ENCODE data around the gene FAM120C.

Gene FAM120C

DNA sequence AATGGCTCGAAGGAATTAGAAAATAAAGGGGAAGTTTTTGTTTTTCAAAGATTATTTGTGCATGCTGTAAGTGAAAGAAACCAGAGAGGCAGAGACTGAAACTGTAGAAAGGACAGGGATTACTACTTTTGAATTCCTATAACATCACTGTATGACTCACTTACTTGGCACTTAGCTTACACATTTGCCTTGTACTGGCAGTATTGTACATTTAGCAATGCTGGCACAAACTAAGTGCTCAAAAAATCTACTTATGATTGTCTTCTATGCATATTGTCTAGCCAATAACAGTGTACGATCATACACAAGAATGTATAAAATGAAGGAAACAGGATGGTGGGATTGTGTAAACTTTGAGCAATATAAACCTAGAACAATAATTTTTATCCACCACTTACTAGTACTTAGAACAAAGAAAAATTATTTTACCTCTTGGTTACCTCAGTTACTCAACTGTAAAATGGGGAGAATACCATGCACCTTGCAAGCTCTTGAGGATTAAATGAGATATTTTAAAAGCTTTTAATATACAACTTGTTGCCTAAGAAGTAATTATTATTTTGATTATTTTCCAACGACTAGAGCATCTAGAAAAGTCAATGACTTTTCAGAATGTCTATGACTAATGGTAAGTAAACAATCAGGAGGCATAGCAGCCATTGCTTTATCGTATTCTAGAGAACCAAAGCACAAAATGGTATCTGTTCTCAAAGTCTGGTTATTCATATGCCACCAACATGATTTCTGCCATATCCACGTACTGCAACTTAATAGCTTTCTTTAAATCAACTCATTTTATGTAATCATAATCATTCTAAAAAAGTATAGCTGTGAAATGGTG is 4.7 kb downstream of the FAM120C start:
- TF ChIP-seq, protein P1, sequence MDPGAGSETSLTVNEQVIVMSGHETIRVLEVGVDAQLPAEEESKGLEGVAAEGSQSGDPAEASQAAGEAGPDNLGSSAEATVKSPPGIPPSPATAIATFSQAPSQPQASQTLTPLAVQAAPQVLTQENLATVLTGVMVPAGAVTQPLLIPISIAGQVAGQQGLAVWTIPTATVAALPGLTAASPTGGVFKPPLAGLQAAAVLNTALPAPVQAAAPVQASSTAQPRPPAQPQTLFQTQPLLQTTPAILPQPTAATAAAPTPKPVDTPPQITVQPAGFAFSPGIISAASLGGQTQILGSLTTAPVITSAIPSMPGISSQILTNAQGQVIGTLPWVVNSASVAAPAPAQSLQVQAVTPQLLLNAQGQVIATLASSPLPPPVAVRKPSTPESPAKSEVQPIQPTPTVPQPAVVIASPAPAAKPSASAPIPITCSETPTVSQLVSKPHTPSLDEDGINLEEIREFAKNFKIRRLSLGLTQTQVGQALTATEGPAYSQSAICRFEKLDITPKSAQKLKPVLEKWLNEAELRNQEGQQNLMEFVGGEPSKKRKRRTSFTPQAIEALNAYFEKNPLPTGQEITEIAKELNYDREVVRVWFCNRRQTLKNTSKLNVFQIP (CRISPR knock-in tag; IDR thresholded peaks at IDR 0.05; ENCODE audit: borderline replicate concordance, low read depth), result no peak
- TF ChIP-seq BACH2 (CRISPR knock-in tag; IDR thresholded peaks at IDR 0.05; ENCODE audit: borderline replicate concordance) (no peak), ZFP3 (CRISPR knock-in tag; IDR thresholded peaks at IDR 0.05) (no peak), ESRRG (CRISPR knock-in tag; IDR thresholded peaks at IDR 0.05) (no peak), GLIS3 (CRISPR knock-in tag; IDR thresholded peaks at IDR 0.05) (no peak), ZC3H10 (CRISPR knock-in tag; IDR thresholded peaks at IDR 0.05) (no peak), ZNF8 (CRISPR knock-in tag; IDR thresholded peaks at IDR 0.05) (no peak)
- peak; percentile 67 for ATAC-seq

DNA sequence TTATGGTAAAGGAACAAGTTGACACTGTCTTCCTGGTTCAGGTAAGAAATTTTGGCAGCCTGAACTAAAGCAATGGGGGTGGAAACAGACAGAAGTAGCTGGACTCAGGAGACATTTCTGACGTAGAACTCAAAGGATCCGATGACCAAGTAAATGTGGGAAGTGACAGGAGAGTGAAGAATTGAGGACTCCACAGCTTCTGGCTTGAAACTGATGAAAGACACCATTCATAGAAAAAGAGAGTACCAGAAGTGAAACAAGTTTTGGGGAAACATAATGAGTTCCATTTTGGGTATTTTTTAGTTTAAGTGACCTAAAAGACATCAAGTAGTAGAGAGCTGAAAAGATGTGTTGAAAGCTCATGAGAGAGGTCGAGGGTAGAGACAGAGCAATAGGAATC is 5.7 kb downstream of the FAM120C start:
- TF ChIP-seq ISL1 (CRISPR knock-in tag; IDR thresholded peaks at IDR 0.05) (no peak), ZNF8 (CRISPR knock-in tag; IDR thresholded peaks at IDR 0.05) (no peak), TOX (CRISPR knock-in tag; IDR thresholded peaks at IDR 0.05; ENCODE audit: borderline replicate concordance) (no peak), RARB (CRISPR knock-in tag; IDR thresholded peaks at IDR 0.05) (no peak), ZFP3 (CRISPR knock-in tag; IDR thresholded peaks at IDR 0.05) (no peak), ZNF70 (CRISPR knock-in tag; IDR thresholded peaks at IDR 0.05) (no peak), ARNTL (CRISPR knock-in tag; IDR thresholded peaks at IDR 0.05; ENCODE audit: borderline replicate concordance, low read depth) (no peak), ZNF565 (CRISPR knock-in tag; conservative IDR thresholded peaks at IDR 0.05; ENCODE audit: low read depth) (no peak), PPARA (CRISPR knock-in tag; IDR thresholded peaks at IDR 0.05; ENCODE audit: borderline replicate concordance) (no peak), CSDC2 (CRISPR knock-in tag; IDR thresholded peaks at IDR 0.05) (no peak), GLIS3 (CRISPR knock-in tag; IDR thresholded peaks at IDR 0.05) (no peak), SNAI2 (CRISPR knock-in tag; IDR thresholded peaks at IDR 0.05) (no peak), ZC3H10 (CRISPR knock-in tag; IDR thresholded peaks at IDR 0.05) (no peak)
- TF ChIP-seq, protein P2, sequence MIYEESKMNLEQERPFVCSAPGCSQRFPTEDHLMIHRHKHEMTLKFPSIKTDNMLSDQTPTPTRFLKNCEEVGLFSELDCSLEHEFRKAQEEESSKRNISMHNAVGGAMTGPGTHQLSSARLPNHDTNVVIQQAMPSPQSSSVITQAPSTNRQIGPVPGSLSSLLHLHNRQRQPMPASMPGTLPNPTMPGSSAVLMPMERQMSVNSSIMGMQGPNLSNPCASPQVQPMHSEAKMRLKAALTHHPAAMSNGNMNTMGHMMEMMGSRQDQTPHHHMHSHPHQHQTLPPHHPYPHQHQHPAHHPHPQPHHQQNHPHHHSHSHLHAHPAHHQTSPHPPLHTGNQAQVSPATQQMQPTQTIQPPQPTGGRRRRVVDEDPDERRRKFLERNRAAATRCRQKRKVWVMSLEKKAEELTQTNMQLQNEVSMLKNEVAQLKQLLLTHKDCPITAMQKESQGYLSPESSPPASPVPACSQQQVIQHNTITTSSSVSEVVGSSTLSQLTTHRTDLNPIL (CRISPR knock-in tag; IDR thresholded peaks at IDR 0.05; ENCODE audit: low read depth), result no peak
- TF ChIP-seq, protein P3, sequence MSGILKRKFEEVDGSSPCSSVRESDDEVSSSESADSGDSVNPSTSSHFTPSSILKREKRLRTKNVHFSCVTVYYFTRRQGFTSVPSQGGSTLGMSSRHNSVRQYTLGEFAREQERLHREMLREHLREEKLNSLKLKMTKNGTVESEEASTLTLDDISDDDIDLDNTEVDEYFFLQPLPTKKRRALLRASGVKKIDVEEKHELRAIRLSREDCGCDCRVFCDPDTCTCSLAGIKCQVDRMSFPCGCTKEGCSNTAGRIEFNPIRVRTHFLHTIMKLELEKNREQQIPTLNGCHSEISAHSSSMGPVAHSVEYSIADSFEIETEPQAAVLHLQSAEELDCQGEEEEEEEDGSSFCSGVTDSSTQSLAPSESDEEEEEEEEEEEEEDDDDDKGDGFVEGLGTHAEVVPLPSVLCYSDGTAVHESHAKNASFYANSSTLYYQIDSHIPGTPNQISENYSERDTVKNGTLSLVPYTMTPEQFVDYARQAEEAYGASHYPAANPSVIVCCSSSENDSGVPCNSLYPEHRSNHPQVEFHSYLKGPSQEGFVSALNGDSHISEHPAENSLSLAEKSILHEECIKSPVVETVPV (CRISPR knock-in tag; IDR thresholded peaks at IDR 0.05), result no peak
- TF ChIP-seq, protein P4, sequence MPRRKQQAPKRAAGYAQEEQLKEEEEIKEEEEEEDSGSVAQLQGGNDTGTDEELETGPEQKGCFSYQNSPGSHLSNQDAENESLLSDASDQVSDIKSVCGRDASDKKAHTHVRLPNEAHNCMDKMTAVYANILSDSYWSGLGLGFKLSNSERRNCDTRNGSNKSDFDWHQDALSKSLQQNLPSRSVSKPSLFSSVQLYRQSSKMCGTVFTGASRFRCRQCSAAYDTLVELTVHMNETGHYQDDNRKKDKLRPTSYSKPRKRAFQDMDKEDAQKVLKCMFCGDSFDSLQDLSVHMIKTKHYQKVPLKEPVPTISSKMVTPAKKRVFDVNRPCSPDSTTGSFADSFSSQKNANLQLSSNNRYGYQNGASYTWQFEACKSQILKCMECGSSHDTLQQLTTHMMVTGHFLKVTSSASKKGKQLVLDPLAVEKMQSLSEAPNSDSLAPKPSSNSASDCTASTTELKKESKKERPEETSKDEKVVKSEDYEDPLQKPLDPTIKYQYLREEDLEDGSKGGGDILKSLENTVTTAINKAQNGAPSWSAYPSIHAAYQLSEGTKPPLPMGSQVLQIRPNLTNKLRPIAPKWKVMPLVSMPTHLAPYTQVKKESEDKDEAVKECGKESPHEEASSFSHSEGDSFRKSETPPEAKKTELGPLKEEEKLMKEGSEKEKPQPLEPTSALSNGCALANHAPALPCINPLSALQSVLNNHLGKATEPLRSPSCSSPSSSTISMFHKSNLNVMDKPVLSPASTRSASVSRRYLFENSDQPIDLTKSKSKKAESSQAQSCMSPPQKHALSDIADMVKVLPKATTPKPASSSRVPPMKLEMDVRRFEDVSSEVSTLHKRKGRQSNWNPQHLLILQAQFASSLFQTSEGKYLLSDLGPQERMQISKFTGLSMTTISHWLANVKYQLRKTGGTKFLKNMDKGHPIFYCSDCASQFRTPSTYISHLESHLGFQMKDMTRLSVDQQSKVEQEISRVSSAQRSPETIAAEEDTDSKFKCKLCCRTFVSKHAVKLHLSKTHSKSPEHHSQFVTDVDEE (CRISPR knock-in tag; IDR thresholded peaks at IDR 0.05), result no peak
- TF ChIP-seq, protein P1 (CRISPR knock-in tag; IDR thresholded peaks at IDR 0.05; ENCODE audit: borderline replicate concordance, low read depth), result no peak
- ATAC-seq, result no peak

DNA sequence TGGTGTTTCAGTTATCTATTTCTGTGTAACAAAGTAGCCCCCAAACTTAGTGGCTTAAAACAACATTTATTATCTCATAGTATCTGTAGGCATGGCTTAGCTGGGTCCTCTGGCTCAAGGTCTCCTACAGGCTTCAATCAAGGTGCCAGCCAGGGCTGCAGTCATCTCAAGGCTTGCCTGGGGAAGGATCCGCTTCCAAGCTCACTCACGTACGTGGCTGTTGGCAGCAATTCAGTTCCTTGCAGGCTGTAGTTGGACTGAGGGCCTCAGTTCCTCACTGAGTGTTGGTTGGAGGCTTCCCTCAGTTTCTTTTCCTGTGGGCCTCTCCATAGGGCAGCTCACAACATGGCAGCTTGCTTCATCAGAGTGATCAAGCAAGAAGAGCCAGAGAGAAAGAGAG is 9.3 kb downstream of the FAM120C start:
- ATAC-seq, result no peak
- TF ChIP-seq, protein P1 (CRISPR knock-in tag; IDR thresholded peaks at IDR 0.05; ENCODE audit: borderline replicate concordance, low read depth), result no peak
- no peak for TF ChIP-seq PPARA (CRISPR knock-in tag; IDR thresholded peaks at IDR 0.05; ENCODE audit: borderline replicate concordance)
- no peak for TF ChIP-seq TCF4 (CRISPR knock-in tag; IDR thresholded peaks at IDR 0.05; ENCODE audit: borderline replicate concordance)
- TF ChIP-seq, protein P4 (CRISPR knock-in tag; IDR thresholded peaks at IDR 0.05), result no peak
- no peak for TF ChIP-seq ZNF565 (CRISPR knock-in tag; conservative IDR thresholded peaks at IDR 0.05; ENCODE audit: low read depth)
- TF ChIP-seq ZC3H10 (CRISPR knock-in tag; IDR thresholded peaks at IDR 0.05), result no peak
- no peak for TF ChIP-seq ZFP3 (CRISPR knock-in tag; IDR thresholded peaks at IDR 0.05)
